Raji (cell line): ENCODE results near the gene PBX1.

Experiments
- POLR2A ChIP-seq: IDR thresholded peaks from 2 replicates; pipeline ENCODE4 v1.6.1; 2011; ENCODE audit warnings: low read depth, low read length, control low read depth; ENCODE audit not compliant: insufficient read depth

The PBX1 gene

GRCh38 chr1:164562061-164562460, 3.1 kb downstream of the PBX1 start:
- TF ChIP-seq POLR2A, result no peak

- no peak for TF ChIP-seq POLR2A
Observed at GRCh38 chr1:164562511-164562910, 3.5 kb downstream of the PBX1 start.

GRCh38 chr1:164562947-164563520, 4.0 kb downstream of the PBX1 start:
- TF ChIP-seq POLR2A, result no peak

- no peak for TF ChIP-seq POLR2A
Observed at GRCh38 chr1:164563721-164564360, 4.9 kb downstream of the PBX1 start.

GRCh38 chr1:164564378-164564777, 5.4 kb downstream of the PBX1 start:
- no peak for TF ChIP-seq POLR2A

- no peak for TF ChIP-seq POLR2A
Observed at GRCh38 chr1:164565357-164565756, 6.4 kb downstream of the PBX1 start.

GRCh38 chr1:164567774-164568173, 8.8 kb downstream of the PBX1 start:
- TF ChIP-seq POLR2A, result no peak

GRCh38 chr1:164569241-164569640, 10.3 kb downstream of the PBX1 start:
- no peak for TF ChIP-seq POLR2A

GRCh38 chr1:164569866-164570265, 10.9 kb downstream of the PBX1 start:
- no peak for TF ChIP-seq POLR2A

- TF ChIP-seq POLR2A, result no peak
Observed at GRCh38 chr1:164571333-164571732, 12.3 kb downstream of the PBX1 start.

GRCh38 chr1:164575356-164575886, 16.4 kb downstream of the PBX1 start:
- TF ChIP-seq POLR2A, result no peak

GRCh38 chr1:164576291-164577271, 17.6 kb downstream of the PBX1 start:
- no peak for TF ChIP-seq POLR2A

- no peak for TF ChIP-seq POLR2A
Observed at GRCh38 chr1:164577291-164577690, 18.3 kb downstream of the PBX1 start.

GRCh38 chr1:164578479-164579200, 19.7 kb downstream of the PBX1 start:
- TF ChIP-seq POLR2A, result no peak

- no peak for TF ChIP-seq POLR2A
Observed at GRCh38 chr1:164579381-164579780, 20.4 kb downstream of the PBX1 start.

- TF ChIP-seq POLR2A, result no peak
Observed at GRCh38 chr1:164581762-164582161, 22.8 kb downstream of the PBX1 start.

- TF ChIP-seq POLR2A, result no peak
Observed at GRCh38 chr1:164583196-164583595, 24.2 kb downstream of the PBX1 start.
